T-helper 22 cell (primary cell): ENCODE results near the gene DTD2.

Source experiments
- DNase-seq: peaks from one replicate; pipeline ENCODE4 v3.0.0-alpha.2; 2020; ENCODE audit warnings: low read depth

Gene DTD2

GRCh38 chr14:31405106-31405505 lies 52.2 kb downstream of the DTD2 start:
- no peak for DNase-seq

- DNase-seq = no peak
Measured at GRCh38 chr14:31403707-31404106, 53.6 kb downstream of the DTD2 start.

GRCh38 chr14:31402764-31403439 lies 54.4 kb downstream of the DTD2 start:
- DNase-seq = no peak

GRCh38 chr14:31401369-31401932 lies 55.9 kb downstream of the DTD2 start:
- DNase-seq = no peak

- no peak for DNase-seq
Measured at GRCh38 chr14:31400031-31400638, 57.2 kb downstream of the DTD2 start.
